Measurements from ENCODE around the gene SPTLC3. TPM values are rescaled to one million over a fixed set of nuclear protein-coding genes. Genes with fewer than 3 reads are reported as not detected.

The SPTLC3 gene
- total RNA-seq, 1 donor from 2014 or later, result 0.95 TPM

DNA sequence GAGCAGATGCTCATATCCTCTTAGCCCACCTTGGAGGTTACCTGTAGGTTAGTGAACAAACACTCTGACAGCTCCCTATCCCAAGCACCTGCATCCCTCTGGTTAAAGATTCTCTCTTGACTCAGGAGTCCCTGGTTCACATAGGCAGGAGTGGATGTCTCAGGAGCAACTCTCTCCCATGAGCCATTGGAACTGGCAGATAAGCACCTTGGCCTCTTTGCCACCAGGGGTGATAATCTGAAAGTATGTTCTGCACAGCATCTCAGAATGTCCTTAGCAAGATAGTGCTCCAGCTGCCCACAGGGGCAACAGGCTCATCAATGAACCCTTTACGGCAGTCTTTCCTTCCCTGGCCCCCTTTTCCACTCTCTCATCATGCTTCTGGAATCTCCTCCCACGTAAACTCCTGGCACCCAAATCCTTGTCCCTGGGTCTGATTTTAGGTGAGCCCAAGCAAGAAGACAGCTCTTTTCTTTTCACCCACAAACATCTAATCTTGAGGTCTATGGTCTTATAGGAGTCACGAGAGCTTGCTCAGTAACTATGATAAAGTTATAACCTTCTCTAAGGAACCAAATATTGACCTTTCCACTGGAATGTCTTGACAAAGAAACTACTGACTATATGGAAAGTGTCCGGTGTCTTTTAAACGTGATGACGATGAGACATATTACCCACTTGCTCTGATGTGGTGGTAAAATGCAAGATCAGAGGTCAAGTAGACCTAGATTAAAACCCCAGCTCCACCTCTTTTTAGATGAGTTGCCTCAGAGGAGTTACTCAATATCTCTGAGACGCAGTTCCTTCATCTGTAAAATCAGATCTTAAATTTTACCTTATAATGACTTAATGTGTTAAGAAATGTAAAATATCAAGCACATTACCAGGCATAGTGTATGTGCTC lies 172.5 kb downstream of the SPTLC3 start:
- intact Hi-C loops (cut with micrococcal nuclease), result no loop called here

DNA sequence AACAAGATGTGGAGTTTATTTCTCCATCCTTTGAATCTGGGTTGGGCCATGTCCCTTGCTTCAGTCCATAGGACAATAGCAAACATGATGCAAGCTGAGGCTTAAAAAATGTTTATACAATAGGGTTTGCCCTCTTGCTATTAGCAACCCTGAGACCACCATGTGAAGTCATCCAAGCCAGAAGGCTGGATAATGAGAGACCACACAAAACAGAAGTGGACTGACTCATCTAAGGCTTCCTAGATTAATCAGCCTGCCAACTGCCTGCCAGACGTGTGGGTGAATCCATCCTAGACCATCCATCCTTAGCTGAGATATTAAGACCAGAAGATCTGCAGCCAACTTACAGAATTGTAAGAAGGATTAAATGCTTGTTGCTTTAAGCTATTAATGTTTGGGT lies 174.2 kb downstream of the SPTLC3 start:
- intact Hi-C loops (cut with micrococcal nuclease), result no loop called here

DNA sequence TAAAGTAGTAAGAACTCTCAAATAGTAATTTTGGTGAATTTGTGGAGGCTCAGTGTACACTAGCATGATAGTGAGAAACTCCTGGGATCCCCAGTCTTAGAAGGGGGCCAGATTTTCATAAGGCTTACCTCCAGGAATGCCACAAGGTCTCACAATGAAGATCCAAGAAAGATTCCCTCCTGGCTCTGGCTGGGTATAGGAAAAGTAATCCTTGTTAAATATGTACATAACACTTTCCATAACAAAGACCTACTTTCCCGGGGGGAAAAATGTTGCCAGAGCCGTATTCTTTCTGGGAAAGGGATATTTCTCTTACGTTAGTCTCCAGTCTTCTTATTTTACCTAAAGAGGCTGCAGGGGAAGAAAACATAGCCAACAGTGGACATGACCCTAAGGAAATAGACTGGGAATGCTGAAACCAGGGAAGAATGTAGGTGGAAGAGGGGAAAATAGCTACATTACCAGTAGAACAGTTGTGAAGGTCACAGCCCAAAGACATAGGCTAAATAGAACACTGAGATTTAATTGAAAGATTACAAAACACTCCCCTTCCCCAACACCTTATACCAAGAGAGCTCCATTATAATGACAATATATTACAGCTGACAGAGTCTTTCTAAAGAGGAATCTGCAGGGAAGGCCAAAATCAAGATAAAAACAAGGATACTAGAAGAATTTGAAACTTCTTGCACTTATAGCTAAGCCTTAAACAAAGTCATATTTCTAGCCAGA lies 177.4 kb downstream of the SPTLC3 start:
- intact Hi-C loops (cut with micrococcal nuclease), result no loop called here

DNA sequence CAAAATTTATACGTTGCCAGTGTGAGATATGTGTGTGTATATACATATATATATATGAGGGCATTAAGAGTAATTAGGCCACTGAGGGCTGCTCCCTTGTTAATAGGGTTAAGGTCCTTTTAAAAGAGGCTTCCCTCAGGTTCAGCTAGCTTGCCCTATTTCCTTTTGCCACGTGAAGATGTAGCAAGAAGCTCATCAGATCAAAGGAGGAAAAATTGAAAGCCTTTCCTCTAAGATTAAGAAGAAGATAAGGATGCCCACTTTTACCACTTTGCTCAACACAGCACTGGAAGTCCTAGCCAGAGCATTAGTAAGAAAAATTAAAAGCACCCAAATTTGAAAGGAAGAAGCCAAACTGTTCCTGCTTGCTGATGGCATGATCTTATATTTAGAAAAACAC lies 179.1 kb downstream of the SPTLC3 start:
- intact Hi-C loops (cut with micrococcal nuclease), result no loop called here

DNA sequence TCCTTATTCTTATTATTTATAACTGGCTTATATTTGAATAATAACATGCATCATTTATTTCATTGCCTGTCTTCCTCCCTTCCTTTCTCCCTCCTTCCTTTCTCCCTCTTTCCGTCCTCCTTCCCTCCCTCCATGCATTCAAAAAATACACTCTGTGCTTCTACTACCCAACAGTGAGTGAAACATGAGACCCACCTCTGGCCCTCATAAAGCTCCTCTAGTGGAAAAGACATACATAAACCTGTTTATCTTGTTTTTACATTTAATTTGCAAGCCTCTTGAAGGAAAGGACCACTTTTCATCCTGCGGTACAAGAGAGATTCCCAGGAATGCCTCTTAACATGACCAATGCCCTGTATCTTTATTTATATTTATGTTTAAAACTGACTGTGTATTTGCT lies 190.5 kb downstream of the SPTLC3 start:
- intact Hi-C loops (cut with micrococcal nuclease), result no loop called here

DNA sequence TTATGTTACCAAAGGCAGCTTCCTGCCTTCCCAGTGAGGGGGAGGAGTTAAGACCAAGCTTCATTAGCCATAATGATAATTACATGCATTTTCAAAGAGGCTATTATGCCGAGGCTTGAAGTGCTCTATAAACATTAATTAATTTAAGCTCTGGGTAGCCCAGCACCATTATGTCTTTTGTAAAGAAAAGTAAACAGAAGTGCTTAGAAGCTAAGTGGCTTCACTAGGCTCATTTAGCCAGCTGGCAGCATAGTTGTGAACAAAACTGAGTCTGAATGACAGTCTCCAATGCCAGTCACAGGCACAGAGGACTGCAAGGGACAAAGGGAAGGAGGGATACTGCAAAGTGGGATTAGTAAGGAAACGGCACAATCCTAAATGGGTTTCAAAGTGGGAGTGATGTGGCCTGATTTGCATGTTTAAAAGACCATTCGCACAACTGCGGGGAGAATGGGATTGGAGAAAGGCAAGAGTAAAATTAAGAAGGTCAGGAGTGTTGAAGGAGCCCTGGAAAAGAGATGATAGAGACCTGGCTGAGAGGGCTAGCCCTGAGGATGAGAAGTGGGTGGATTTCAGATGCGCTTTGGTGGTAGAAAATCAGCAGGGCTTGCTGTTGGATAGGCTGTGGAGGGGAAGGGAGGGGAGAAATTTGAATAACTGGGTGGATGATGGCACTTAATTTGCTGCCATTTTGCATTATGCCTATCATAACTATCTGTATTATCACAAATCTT lies 192.2 kb downstream of the SPTLC3 start:
- intact Hi-C loops (cut with micrococcal nuclease), result no loop called here

GRCh38 chr20:13202565-13202964 lies 193.8 kb downstream of the SPTLC3 start:
- intact Hi-C loops (cut with micrococcal nuclease), result no loop called here

GRCh38 chr20:13205425-13205824 lies 196.7 kb downstream of the SPTLC3 start:
- intact Hi-C loops (cut with micrococcal nuclease), result no loop called here

- intact Hi-C loops (cut with micrococcal nuclease), result no loop called here
These were observed 197.2 kb downstream of the SPTLC3 start for GRCh38 chr20:13205848-13206434.

GRCh38 chr20:13207016-13207415 lies 198.2 kb downstream of the SPTLC3 start:
- intact Hi-C loops (cut with micrococcal nuclease), result no loop called here

GRCh38 chr20:13211956-13212618 lies 203.3 kb downstream of the SPTLC3 start:
- intact Hi-C loops (cut with micrococcal nuclease), result loop anchor here (2.0 kb wide), 1 partner anchor 35 kb away; no protein-coding TSS in a partner anchor

- intact Hi-C loops (cut with micrococcal nuclease), result loop anchor here (2.0 kb wide), 1 partner anchor 34 kb away; no protein-coding TSS in a partner anchor
These were observed 204.0 kb downstream of the SPTLC3 start for GRCh38 chr20:13212750-13213149.

GRCh38 chr20:13213335-13213734 lies 204.6 kb downstream of the SPTLC3 start:
- intact Hi-C loops (cut with micrococcal nuclease), result loop anchor here (2.0 kb wide), 1 partner anchor 33 kb away; no protein-coding TSS in a partner anchor

- intact Hi-C loops (cut with micrococcal nuclease), result no loop called here
These were observed 207.8 kb downstream of the SPTLC3 start for GRCh38 chr20:13216533-13216932.

Other genes starting within 250 kb of the SPTLC3 start
- 3.0 and 3.8 TPM in 2 replicates for gene ISM1, start 212.3 kb downstream of the SPTLC3 start, total RNA-seq

Data from T-helper 2 cell treated with Interferon-gamma antibody and Interleukin-4, amounts not matched to agents 100 ng/mL and 5 ng/mL, for 36 hours (primary cell).